IMR-90 (cell line): ENCODE results near the gene CD36. TPM values are rescaled to one million over a fixed set of nuclear protein-coding genes. Genes with fewer than 3 reads are reported as not detected.

Source experiments
- ATAC-seq: fragments of 200-7000 bp; cut with Tn5 transposase; 2 replicates; pipeline ENCODE4 v1.9.1; 2020; ENCODE audit warnings: low read depth, mild to moderate bottlenecking, moderate library complexity
- BruUV-seq: library from RNA; stranded (reverse); fragments of 400-500 nt; replicated peaks from 2 replicates; lab custom pipeline; 2021; lab: Mats Ljungman, UMichigan
- CTCF ChIA-PET: fragments of 300-600 bp; formaldehyde crosslinking; extraction: SDS; loops from one replicate; lab custom pipeline; 2021; ENCODE audit warnings: antibody characterized with exemption; lab: Yijun Ruan, JAX
- POLR2A ChIA-PET: fragments of 300-600 bp; sonication (Branson Sonifier 250); formaldehyde crosslinking; loops from one replicate; lab custom pipeline; 2022; ENCODE audit warnings: antibody characterized with exemption; ENCODE audit not compliant: unreplicated experiment; lab: Charles Lee
- DNase-seq: peaks from one replicate; pipeline ENCODE4 v3.0.0; 2013
- H2AFZ ChIP-seq: replicated peaks from 2 replicates; pipeline ENCODE3; 2013; ENCODE audit warnings: low read length, mild to moderate bottlenecking; ENCODE audit not compliant: poor library complexity
- H2AK5ac ChIP-seq: 2 replicates; pipeline ENCODE4 v1.6.1; 2013; ENCODE audit warnings: low read depth, low read length, inconsistent platforms
- H2AK9ac ChIP-seq: replicated peaks from 2 replicates; pipeline ENCODE3; 2013; ENCODE audit warnings: mild to moderate bottlenecking, low read depth, low read length, moderate library complexity; ENCODE audit not compliant: poor library complexity
- H2BK120ac ChIP-seq: 2 replicates; pipeline ENCODE4 v1.6.1; 2013; ENCODE audit warnings: low read depth, low read length, inconsistent platforms
- H2BK15ac ChIP-seq: 3 replicates; pipeline ENCODE4 v1.6.1; 2013; ENCODE audit warnings: low read depth, low read length, inconsistent platforms
- H2BK20ac ChIP-seq: 2 replicates; pipeline ENCODE4 v1.6.1; 2013; ENCODE audit warnings: low read depth, mild to moderate bottlenecking, inconsistent platforms, low read length, moderate library complexity
- H2BK5ac ChIP-seq: 2 replicates; pipeline ENCODE4 v1.6.1; 2013; ENCODE audit warnings: mild to moderate bottlenecking, low read depth, low read length, inconsistent platforms; ENCODE audit not compliant: poor library complexity, severe bottlenecking
- H3K14ac ChIP-seq: replicated peaks from 2 replicates; pipeline ENCODE4 v1.6.1; 2013; ENCODE audit warnings: low read depth, low read length, inconsistent platforms
- H3K18ac ChIP-seq: 2 replicates; pipeline ENCODE4 v1.6.1; 2013; ENCODE audit warnings: low read depth, low read length, control low read depth
- H3K23ac ChIP-seq: 2 replicates; pipeline ENCODE4 v1.6.1; 2013; ENCODE audit warnings: low read depth, low read length, inconsistent platforms
- H3K27ac ChIP-seq: 2 replicates; pipeline ENCODE4 v1.5.1; 2013; ENCODE audit warnings: mild to moderate bottlenecking, control low read depth, low read length; ENCODE audit not compliant: insufficient read depth
- H3K27me3 ChIP-seq: 2 replicates; pipeline ENCODE4 v1.6.1; 2013; ENCODE audit warnings: low read length; ENCODE audit not compliant: control insufficient read depth, insufficient read depth
- H3K36me3 ChIP-seq: 2 replicates; pipeline ENCODE4 v1.6.1; 2013; ENCODE audit warnings: low read length, mixed read lengths; ENCODE audit not compliant: control insufficient read depth, insufficient read depth
- H3K4ac ChIP-seq: 2 replicates; pipeline ENCODE4 v1.6.1; 2013; ENCODE audit warnings: low read depth, low read length, inconsistent platforms
- H3K4me1 ChIP-seq: 2 replicates; pipeline ENCODE4 v1.6.1; 2013; ENCODE audit warnings: low read length, mixed read lengths; ENCODE audit not compliant: control insufficient read depth, insufficient read depth
- H3K4me2 ChIP-seq: 2 replicates; pipeline ENCODE4 v1.6.1; 2013; ENCODE audit warnings: low read depth, mild to moderate bottlenecking, control low read depth, low read length, moderate library complexity
- H3K4me3 ChIP-seq: 2 replicates; pipeline ENCODE4 v1.5.1; 2013; ENCODE audit warnings: low read depth, mild to moderate bottlenecking, control low read depth, low read length, moderate library complexity; ENCODE audit not compliant: insufficient read depth
- H3K56ac ChIP-seq: 2 replicates; pipeline ENCODE4 v1.6.1; 2013; ENCODE audit warnings: low read length, inconsistent platforms; ENCODE audit not compliant: insufficient read depth; ENCODE audit errors: extremely low read depth
- H3K79me1 ChIP-seq, 2 experiments: 2 replicates each; pipeline ENCODE4 v1.6.1; 2013; ENCODE audit warnings: low read length in 2 of 2, inconsistent platforms in 1 of 2, low read depth in 1 of 2
- H3K9ac ChIP-seq: 2 replicates; pipeline ENCODE4 v1.6.1; 2013; ENCODE audit warnings: low read depth, low read length, control low read depth
- H3K9me1 ChIP-seq: 2 replicates; pipeline ENCODE4 v1.6.1; 2013; ENCODE audit warnings: low read length, inconsistent platforms; ENCODE audit not compliant: insufficient read depth
- H3K9me3 ChIP-seq: 2 replicates; pipeline ENCODE4 v1.6.1; 2013; ENCODE audit warnings: low read length; ENCODE audit not compliant: control insufficient read depth, insufficient read depth
- H4K20me1 ChIP-seq: 2 replicates; pipeline ENCODE4 v1.6.1; 2013; ENCODE audit warnings: low read length, inconsistent platforms; ENCODE audit not compliant: insufficient read depth
- H4K5ac ChIP-seq: 2 replicates; pipeline ENCODE4 v1.6.1; 2013; ENCODE audit warnings: mild to moderate bottlenecking, low read depth, low read length, control low read depth
- H4K8ac ChIP-seq, 2 experiments: 2 replicates each; pipeline ENCODE4 v1.6.1; 2013; ENCODE audit warnings: low read depth in 2 of 2, low read length in 2 of 2, control low read depth in 1 of 2, inconsistent platforms in 1 of 2
- H4K91ac ChIP-seq: 2 replicates; pipeline ENCODE4 v1.6.1; 2013; ENCODE audit warnings: low read depth, low read length, inconsistent platforms; ENCODE audit not compliant: insufficient read depth
- MAZ ChIP-seq: IDR thresholded peaks from 2 replicates; pipeline ENCODE4 v1.6.1; 2012; ENCODE audit warnings: low read depth, mild to moderate bottlenecking, low read length, improper control_type of control experiment, moderate library complexity, borderline replicate concordance
- RFX5 ChIP-seq: IDR thresholded peaks from 2 replicates; pipeline ENCODE4 v1.8.0; 2012; ENCODE audit warnings: low read depth, mild to moderate bottlenecking, low read length, moderate library complexity
- SMC3 ChIP-seq: fragments of 150-350 bp; IDR thresholded peaks from 2 replicates; pipeline ENCODE4 v1.6.1; 2016; ENCODE audit warnings: low read depth, mild to moderate bottlenecking, antibody characterized with exemption, low read length, moderate library complexity
- whole genome bisulfite sequencing, 2 experiments: methylation state at CpG; one replicate each; pipeline versions ENCODE4 v1.1.5 to v1.1.7; 2013; ENCODE audit warnings: missing lambda C conversion rate in 2 of 2; ENCODE audit not compliant: insufficient read length in 1 of 2; ENCODE audit errors: extremely low coverage in 2 of 2; 5-methylcytosine and 5-hydroxymethylcytosine counted together
- dilution Hi-C: fragments of 300-500 bp; cut with HindIII; formaldehyde crosslinking; loops from one replicate; pipeline ENCODE4 v1.14.3; 2018; ENCODE audit warnings: low sequenced_read_pairs; ENCODE audit not compliant: unreplicated experiment
- in situ Hi-C: fragments of 300-500 bp; cut with MboI; formaldehyde crosslinking; loops from 3 replicates; pipeline ENCODE4 v1.14.3; 2019; ENCODE audit warnings: low sequenced_read_pairs, inconsistent platforms, mixed read lengths
- intact Hi-C: fragments of 100-400 bp; cut with micrococcal nuclease; formaldehyde crosslinking; loops from 2 replicates; pipeline ENCODE4 v1.10.0; 2022
- polyA plus RNA-seq, 3 experiments: library from polyadenylated mRNA; depleted of rRNA; stranded (reverse); fragments of >200 nt; gene quantifications; 2 replicates each; pipeline ENCODE4 v1.2.3, GENCODE V29; 2012; ENCODE audit warnings: low replicate concordance in 1 of 3
- total RNA-seq: library from RNA; depleted of rRNA; stranded (reverse); fragments of >200 nt; gene quantifications from 2 replicates; pipeline ENCODE4 v1.2.3, GENCODE V29; 2012
- TF ChIP-seq, protein P1 (sequence below): fragments of 150-350 bp; IDR thresholded peaks from 2 replicates; pipeline ENCODE4 v1.6.1; 2016; ENCODE audit warnings: low read depth, mild to moderate bottlenecking, low read length, moderate library complexity, borderline replicate concordance

The CD36 gene
- total and polyA plus RNA-seq, 2 of the 4 experiments (the other 2 are of a cell fraction) = 0.19 to 0.54 TPM

- Histone ChIP-seq H3K9me3 (no peaks in the 10 kb centered on the region), H2BK20ac (no peak overlapping the region; the same call in 1 of the 2 replicates), H3K14ac (0 out of 2 replicates have a peak overlapping the region, but pooled peaks have one; percentile 31), H3K23ac (0 out of 2 replicates have a peak overlapping the region, but pooled peaks have one; percentile 42), H3K9me1 (peaks cover 5% of the 10 kb centered on the region), H2AK9ac (no peak overlapping the region), H3K4me3 (no peak overlapping the region), H3K4ac (peak overlapping the region; percentile 63; the same call in 1 of the 2 replicates), H3K79me1 (no peaks in the 10 kb centered on the region), H3K4me2 (no peak overlapping the region), H2BK5ac (no peak overlapping the region), H3K18ac (peak overlapping the region; percentile 28; the same call in 1 of the 2 replicates), H3K27ac (no peak overlapping the region), H3K4me1 (peaks cover 9% of the 10 kb centered on the region), H4K91ac (no peak overlapping the region), H4K5ac (no peak overlapping the region; the same call in 1 of the 2 replicates), H3K36me3 (no peaks in the 10 kb centered on the region), H2BK120ac (peak overlapping the region; percentile 19; the same call in 1 of the 2 replicates), H3K56ac (no peak overlapping the region), H2AFZ (no peak overlapping the region), H3K9ac (no peak overlapping the region), H4K8ac (no peak overlapping the region), H2AK5ac (no peak overlapping the region), H4K20me1 (no peaks in the 10 kb centered on the region), H3K27me3 (no peaks in the 10 kb centered on the region), H2BK15ac (0 out of 3 replicates have a peak overlapping the region, but pooled peaks have one; percentile 70)
- dilution Hi-C loops = no loop called here
- ChIA-PET CTCF (no interaction called here), POLR2A (no interaction called here)
- TF ChIP-seq SMC3 (no peak), RFX5 (no peak), MAZ (no peak)
- TF ChIP-seq, protein P1, sequence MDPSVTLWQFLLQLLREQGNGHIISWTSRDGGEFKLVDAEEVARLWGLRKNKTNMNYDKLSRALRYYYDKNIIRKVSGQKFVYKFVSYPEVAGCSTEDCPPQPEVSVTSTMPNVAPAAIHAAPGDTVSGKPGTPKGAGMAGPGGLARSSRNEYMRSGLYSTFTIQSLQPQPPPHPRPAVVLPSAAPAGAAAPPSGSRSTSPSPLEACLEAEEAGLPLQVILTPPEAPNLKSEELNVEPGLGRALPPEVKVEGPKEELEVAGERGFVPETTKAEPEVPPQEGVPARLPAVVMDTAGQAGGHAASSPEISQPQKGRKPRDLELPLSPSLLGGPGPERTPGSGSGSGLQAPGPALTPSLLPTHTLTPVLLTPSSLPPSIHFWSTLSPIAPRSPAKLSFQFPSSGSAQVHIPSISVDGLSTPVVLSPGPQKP = no peak
- intact Hi-C loops = no loop called here
- no TSS peak for BruUV-seq
- no CpG with 5 or more reads among the region's 1 CpG for WGBS, 2 experiments
- in situ Hi-C loops = no loop called here
- ATAC-seq (no peak), DNase-seq (no peak)
Observed at GRCh38 chr7:80609751-80610150, 28.7 kb upstream of the CD36 start.
